GM12891 (cell line): ENCODE data around the gene TMEM273.

Experiments
- PAX5 ChIP-seq: IDR thresholded peaks from 2 replicates; pipeline ENCODE4 v1.6.1; 2011; ENCODE audit warnings: low read length, moderate library complexity, mild to moderate bottlenecking; ENCODE audit not compliant: insufficient read depth, severe bottlenecking
- POLR2A ChIP-seq: IDR thresholded peaks from 2 replicates; pipeline ENCODE4 v1.6.1; 2011; ENCODE audit warnings: low read depth, low read length, control low read depth
- POLR2AphosphoS5 ChIP-seq: IDR thresholded peaks from 2 replicates; pipeline ENCODE4 v1.6.1; 2011; ENCODE audit warnings: low read depth, low read length, control low read depth
- POU2F2 ChIP-seq: IDR thresholded peaks from 2 replicates; pipeline ENCODE4 v1.6.1; 2011; ENCODE audit warnings: low read depth, mild to moderate bottlenecking, control low read depth, low read length, moderate library complexity
- SPI1 ChIP-seq: IDR thresholded peaks from 2 replicates; pipeline ENCODE4 v1.6.1; 2011; ENCODE audit warnings: low read depth, low read length, control low read depth
- TAF1 ChIP-seq: IDR thresholded peaks from 2 replicates; pipeline ENCODE4 v1.6.1; 2011; ENCODE audit warnings: low read depth, low read length, control low read depth

- TF ChIP-seq POLR2AphosphoS5 (no peak), TAF1 (no peak), POLR2A (no peak), POU2F2 (no peak), SPI1 (no peak), PAX5 (no peak)
Measured at GRCh38 chr10:49109669-49110340, 78.4 kb downstream of the TMEM273 start.
